Iris pigment epithelial cell (primary cell): ENCODE results near the gene ZFHX3.

Source experiments
- DNase-seq: peaks from one replicate; pipeline ENCODE4 v3.0.0-alpha.2; 2011; ENCODE audit warnings: low read depth

ZFHX3 gene

DNA sequence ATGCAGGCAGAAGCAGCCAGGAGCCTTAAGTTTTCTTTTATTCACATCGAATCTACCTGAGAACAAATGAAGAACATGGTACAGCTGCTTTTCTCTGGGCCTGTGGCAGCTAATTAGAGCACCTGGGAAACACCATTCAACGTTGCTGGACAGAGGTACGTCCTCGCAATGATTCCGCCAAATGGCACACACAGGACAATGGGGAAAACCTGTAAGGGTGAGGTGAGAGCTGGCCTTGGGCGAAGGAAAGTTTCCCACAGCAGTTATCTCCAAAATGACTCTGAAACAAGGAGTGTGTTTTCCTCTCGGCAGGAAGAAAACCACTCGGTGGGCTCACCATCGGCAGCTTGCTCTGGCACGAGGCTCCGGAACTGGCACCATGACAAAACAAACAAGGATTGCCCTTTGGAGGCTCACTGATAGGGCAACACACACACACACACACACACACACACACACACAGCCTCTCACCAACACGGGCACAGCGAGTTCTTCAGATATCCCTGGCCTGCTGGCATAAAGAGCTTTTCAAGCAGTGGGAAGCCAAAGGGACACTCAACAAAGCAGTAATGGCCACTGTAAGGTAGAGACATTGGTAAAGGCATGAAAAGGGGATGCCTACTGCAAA, 73.7 kb downstream of the ZFHX3 start:
- no peak for DNase-seq

DNA sequence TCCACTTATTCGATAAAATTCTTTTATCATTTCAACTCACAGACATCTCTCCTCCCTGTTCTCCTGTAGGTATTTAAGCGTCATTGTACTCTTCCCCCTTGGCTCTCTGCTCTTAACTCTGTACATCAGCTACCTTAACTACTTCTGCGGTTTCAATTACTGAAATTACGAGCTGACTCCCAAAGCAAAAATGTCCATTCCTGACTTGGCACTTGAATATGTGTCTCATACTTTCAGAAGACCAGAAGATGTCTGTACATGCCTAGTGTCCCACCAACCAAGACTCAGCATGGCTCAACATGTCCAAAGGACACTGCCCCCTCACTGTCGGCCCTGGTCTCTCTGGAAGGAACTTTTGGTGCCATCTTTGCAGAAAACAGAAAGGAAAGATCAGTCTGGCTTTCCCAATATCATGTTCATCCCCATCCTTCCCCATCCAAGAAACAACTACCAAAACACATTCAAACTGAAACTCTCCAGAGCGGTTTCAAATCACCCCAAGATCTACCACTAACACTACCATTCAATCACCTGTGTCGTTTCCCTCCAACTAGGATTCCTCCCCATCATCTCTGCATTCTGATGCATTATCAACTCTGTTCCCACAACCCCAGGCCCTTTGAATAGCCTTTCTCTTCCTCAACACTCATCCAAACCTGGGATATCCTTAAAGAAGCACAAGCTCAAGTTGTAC, 74.9 kb downstream of the ZFHX3 start:
- no peak for DNase-seq

DNA sequence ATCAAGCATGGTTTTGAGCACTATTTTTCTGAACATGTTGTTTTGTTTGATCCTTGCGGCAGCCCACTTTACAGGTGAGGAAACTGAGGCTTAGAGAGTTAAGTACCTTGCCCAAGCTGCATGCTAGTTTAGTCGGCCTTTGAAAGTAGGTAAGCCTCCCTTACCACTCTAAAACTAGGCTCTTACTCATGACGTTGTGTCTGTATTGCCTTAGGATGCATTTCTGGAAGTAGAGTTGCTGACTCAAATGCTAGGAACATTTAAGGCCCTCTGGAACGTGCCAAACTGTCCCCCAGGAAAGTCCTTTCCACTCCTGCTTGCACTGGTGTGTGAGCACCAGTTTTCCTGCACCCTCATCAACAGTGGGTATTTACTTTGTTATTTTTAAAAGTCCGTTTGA, 76.6 kb downstream of the ZFHX3 start:
- DNase-seq: no peak

DNA sequence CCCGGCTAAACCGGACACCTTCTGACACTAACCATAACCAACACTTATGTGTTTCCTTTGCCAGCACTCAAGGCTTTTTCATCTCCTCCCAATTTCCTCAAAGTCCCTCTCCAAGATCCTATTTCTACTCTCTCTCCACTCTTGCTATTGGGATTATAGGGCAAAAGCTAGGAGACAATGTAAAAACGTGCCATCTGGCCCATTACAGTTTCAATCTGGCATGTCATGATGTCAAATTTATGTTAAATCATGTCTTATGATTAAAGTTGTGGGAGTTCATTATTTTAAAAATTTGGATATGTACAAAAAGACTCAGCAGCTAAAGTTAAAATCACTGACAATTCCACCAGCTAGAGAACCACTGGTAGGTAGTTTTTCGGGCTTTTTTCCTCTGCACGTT, 77.3 kb downstream of the ZFHX3 start:
- no peak for DNase-seq

DNA sequence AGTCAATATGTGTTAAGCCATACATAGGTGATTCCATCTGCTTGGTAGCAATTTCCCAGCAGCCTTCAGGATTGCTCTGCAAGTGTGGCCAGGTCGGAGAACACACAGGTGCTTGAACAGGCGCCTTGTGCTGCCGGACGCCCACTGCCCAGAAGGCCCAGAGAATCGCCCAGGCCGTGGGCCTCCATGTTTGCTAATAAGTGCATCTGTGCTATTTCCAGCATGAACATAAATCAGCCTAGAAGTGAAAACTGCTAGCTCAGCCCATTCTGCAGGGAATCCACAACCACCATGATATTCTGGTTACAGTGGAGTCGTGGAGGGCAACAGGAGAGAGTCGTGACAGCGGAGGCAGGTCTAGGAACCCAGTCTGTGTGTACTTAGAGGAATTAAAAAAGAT, 78.1 kb downstream of the ZFHX3 start:
- DNase-seq: no peak

DNA sequence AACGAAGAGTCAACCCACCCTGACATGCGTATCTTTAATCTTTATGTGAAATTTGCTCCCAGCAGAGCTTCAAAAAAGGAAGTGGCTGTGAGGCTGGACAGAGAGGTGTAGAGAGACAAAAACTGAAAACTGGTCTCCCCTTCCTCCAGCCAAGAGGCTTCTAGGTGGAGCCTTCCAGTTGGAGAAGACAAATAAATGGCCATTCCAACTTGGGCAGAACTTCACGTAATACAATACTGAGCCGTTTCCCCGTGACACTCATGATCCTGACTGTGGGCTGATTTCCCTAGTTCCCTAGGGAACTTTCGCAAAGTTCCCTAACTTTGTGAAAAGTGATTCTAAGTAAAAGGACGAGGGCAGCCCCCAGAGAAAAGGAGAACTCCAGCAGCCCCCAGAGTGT, 78.8 kb downstream of the ZFHX3 start:
- no peak for DNase-seq

DNA sequence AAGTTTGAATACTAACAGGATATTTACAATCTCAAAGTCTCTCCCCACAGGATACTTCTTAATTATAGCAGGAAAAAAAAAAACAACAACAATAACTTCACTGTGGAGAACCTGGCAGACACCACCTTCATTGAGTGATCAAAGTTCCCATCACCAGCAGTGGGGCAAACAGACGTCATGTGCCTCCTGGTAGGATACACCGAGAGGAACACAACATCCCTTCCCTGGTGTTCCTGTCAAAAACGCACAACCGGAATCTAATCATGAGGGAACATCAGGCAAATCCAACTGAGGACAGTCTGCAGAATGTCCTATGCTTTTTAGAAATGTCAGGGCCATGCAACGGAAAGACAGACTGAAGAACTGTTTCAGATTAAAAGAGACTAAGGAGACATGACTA, 80.0 kb downstream of the ZFHX3 start:
- no peak for DNase-seq

DNA sequence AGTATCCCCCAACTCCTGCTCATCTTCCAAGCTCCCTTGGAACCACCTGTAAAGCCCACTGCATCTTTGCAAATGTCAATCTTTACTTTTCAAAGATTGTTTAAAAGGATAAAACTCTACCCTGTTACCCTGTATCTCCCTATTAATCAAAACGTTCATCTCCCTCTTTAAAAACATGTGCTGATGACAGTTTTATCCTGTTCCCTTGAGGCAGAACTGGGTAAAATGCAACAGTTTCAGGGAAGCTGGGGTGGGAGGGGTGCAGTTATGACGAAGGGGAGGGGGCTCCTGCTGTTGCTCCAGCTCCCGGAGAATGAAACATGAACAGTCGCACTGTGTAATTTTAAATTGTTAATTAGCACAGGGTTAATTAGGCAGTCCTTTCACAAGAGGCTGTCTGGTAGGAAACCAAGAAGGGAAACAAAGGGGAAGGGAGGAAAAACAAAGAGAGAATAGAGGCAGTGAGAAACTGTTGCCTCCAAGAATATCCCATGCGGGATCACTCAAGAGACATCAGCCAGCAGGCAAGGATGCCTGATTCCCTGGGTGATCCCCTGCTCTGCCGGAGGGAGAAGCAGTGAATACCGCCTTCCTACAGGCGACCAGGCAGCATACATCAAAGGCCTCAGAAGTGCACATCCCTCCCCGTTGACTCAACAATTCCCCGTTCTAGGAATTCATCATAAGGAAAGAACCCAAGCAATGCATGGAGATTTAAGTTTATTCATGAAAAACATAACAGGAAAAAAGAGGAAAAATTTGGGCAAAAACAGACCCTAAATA, 84.2 kb downstream of the ZFHX3 start:
- DNase-seq: peak; percentile 17

DNA sequence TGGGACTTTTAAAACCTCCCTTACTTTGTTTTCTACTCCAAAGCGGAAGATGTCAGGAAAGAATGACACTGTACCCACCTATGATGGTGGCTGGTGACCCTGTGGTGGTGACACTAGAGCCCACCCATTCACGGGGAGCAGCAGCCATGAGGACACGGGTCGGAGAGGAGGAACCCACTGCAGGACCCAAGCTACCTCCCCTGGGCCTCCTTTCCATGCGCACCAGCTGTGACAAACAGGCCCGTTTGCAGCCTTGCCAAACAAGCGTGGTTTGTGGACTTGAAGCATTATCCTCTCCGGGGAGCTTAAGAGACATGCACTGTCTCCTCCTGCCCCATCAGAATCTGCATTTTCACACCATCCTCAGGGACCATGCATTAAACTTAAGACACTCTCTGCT, 85.6 kb downstream of the ZFHX3 start:
- DNase-seq: no peak

DNA sequence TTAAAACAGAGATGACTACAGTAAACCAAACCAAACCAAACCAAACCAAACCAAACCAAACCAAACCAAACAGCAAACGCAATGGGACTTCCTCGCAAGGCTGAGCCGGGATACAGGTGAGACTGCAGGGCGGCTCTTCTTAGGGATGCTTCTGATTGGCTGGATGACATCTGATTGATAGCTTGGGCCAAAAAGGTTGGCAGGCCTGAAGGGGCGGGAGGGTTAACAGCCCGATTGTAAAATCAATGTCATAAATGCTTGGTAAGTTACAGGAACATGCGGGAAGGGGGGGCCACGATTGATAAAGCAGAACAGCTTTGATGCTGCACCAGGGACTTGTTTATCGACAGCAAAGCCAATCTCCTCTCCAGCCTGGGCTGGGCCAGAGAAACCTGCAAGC, 86.1 kb downstream of the ZFHX3 start:
- DNase-seq: no peak

DNA sequence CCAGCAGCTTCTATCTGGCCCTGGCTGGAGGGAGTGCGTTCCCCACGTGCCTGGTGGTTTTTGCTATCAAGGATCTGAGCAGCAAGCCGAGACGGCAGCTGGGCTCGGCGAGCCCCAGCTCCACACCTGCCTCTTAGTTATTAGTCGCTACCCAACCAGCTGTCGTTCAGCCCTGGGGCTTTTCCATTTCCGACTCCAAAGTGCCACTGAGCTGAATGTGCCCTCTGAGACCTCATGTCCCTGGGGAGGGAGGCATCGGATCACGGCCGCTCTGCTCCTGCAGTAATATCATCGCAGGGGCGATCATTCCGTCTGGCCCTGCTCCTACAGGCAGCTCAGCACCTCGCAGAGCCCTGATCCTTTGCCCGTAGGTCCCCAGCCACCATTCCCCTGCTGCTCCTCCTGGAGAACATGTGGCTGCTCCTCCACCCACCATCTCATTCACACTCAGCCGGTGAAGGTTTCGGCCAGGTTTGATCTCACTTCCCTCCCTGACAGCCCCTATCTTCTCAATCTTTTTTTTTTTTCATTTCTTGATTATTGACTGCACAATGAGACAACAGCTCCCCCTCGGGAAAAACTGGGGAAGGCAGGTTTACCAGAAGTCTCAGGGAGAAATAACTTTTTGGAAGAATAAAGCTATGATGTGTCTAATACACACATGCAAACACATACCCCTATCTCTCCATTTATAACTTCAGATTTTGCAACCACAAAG, 86.7 kb downstream of the ZFHX3 start:
- peak; percentile 28 for DNase-seq

DNA sequence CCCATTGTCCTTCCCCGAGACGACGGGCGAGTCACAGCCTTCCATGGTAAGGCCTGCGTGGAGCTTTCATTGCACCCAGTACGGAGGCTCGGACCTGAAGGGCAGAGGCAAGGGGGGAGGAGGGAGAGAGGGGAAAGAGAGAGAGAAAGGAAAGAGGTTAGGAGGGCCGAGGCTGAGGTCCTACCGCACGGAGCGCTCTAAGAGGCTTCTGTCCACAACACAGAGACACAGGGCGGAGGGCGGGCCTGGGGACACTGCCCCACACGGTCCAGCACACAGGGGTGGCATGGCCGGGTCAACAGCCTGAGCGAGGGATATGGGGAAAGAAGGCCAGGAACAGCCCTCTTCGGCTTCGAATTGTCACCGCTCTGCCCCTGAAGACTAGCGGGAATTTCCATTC, 87.8 kb downstream of the ZFHX3 start:
- no peak for DNase-seq

DNA sequence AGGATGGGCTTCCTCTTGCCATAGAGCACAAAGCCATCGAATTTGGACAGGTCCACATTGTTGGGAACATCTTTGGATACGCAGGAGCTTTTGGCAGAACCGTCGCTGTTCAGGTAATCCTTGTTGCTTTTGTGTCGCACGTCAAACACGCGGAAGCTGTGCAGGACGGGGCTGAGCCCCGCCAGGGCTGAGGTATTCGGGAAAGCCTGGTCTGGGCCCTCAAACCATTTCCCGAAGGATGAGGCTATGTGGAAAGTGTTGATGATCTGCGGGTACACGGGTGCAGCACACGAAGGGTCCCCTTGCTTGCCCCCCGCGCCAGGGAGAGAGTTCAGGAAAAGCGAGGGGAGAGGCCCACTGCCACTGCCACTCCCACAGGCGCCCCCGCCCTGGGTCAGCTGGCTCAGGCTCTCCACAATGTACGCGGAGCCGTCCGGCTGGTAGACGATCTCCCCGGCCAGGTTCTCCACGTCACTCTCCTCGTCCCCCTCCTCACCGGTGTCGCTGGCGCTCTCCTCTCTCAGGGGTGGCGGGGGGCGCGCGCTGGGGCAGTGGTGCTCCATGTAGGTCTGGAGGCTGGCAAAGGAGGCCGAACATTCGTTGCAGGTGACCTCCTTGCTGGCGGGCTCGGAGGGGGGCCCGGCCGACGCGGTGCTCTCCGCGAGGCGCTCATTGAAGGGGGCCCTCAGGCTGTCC, 88.5 kb downstream of the ZFHX3 start:
- no peak for DNase-seq

DNA sequence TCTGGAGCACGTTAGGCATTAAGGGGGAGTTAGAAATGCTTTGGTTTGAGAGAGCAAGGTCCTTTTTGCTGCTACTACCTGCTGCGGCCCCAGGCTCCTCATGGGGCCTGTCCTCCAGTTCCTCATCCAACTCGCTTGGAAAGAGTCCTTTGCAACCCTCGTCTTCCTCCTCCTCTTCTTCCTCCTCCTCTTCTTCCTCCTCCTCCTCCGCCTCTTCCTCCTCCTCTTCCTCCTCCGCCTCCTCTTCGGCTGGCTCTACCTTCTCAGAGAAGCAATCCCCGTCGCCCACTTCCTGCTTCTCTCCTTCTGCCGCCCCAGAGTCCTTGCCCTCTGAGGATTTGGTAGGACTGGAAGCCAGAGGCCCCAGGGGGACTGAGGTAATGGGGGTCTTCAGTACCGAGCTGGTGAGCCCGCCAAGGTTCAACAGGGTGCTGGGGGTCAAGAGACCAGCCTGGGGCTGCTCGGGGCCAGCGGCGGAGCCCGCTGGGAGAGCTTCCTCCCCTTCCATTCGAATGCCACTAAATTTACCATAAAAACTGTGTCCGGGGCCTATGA, 89.3 kb downstream of the ZFHX3 start:
- no peak for DNase-seq

DNA sequence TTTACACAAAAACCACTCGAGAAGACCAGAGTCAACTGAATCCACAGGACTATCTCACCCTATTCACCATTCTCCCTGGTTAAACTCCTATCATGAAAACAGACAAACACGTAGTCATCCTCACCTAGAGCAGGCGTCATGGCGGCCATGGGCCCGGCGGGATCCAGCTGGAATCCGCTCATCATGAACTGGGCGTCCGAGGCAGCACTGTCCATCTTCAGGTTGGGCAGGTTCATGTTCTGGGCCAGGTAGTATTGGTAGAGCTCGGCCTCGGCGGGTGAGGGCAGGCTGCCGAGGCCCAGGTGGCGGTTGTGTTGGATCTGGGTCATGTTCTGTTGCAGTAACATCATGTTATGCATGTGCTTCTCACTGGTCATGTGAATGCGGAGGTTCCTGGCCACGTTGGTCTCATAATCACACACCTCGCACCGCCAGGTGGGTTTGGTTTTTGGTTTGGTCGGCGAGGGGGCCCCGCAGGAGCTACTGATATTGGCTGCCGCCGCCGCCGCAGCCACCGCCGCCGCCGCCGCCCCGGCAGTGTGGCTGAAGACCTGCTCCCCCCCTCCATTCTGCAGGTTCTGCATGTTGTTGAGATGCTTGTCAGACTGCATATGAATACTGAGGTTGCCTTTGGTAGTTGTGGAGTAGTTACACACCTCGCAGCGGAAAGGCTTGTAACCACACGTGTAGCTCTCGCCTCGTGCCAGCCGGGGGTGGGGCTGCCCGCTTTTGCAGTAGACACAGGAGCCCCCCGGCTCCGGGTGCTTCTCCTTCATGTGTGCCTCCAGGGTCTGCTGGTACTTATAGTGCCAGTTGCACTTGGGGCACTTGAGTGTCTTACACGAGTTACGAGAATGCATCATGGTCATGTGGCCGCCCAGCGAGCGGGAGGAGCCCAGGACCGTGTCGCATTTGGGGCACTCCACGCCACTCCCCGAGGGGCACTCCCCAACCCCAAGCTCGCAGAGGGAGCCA, 90.3 kb downstream of the ZFHX3 start:
- no peak for DNase-seq

DNA sequence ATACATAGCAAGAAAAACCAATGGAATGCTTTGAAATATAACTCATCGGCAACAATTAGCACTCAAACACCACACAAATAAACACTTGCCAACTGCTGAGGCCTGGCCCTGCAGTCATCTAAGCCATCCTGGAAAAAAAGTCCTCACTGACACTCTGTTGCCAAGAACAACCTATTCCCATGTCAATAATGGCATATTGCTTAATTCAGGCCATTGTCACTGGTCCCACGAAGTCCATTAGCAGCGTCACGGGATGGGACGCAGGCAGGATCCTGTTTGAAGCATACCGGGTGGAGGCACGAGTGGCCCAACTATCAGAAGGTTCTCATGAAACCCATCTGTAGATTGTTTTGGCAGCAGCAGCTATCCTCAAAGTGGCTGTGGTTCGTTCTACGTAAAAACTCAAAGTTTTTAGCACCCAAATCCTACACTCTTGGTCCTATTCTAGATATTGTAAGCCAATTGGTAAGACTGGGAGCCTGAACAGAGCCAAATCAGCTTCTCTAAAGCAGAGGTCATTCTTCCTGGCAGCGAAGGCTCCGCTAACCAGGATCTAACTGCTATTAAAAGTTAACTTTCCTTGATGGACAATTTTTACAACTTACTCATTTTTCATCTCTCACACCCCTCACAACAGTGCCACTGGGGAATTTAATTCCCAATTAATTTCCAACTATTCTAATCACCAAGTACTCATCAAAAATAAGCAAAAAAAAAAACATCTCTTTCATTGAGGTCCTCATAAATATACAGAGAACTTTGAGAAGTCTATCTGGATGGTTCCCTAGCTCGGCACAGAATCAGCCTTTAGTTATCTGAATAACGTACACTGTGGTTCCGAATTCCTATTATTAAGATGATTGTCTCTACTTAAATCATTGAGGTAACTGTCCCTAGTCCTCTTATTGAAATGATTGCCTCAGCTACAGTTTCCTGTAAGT, 91.5 kb downstream of the ZFHX3 start:
- DNase-seq: no peak

DNA sequence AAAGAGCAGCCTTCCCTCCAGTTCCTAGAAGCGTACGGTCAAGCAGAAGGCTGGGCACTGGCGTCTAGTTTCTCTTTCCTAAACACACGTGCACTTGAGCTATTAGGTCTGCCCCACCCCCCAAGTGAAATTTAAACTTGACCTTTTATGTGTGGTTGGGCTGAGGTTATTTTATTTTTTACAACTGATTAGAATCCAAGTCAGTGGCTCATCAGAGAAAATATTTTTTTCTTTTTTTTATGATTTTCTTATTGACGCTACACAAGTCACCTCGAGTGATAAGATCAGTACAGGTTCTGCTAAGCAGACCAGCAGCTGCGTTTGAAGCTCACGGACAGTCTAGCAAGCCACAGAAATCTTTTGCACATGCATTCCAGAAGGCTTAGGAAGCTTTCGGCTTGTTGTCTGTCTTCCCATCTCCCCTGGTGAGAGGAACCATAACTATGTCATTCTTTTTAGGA, 95.1 kb downstream of the ZFHX3 start:
- peak; percentile 92 for DNase-seq

DNA sequence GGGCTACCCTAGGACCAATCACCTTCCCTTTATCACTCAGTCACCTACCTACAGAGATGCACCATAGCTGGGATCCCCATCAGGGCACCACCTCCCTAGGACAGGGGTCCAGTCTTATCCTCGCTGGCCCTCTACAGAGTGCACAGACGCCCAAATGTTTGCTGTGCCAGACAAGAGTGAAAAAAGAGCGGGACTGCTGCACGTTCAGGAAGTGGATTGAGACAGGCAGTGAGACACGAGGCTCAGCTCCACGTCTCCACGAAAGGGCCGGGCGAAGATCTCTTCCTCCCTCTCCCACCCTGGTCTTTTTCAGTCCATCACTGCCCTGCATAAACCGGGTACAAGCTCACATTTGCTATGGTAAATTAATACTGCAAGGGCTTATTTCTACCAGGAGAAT, 95.5 kb downstream of the ZFHX3 start:
- no peak for DNase-seq

DNA sequence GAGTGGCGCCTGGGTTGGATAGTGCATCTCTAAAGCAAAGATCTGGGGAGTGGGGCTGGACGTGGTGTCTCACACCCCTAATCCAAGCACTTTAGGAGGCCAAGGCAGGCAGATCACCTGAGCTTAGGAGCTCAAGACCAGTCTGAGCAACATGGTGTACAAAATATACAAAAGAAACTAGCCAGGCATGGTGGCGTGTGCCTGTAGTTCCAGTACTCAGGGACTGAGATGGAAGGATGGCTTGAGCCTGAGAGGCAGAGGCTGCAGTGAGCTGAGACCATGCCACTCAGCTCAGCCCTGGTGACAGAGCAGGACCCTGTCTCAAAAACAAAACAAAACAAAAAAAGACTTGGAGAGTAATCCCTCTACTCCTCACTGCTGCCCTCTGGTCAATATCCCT, 96.0 kb downstream of the ZFHX3 start:
- DNase-seq: no peak
